Smooth muscle cell (in vitro differentiated cells): ENCODE data around the gene GLS. TPM values are rescaled to one million over a fixed set of nuclear protein-coding genes. Genes with fewer than 3 reads are reported as not detected.

ENCODE experiments used
- DNase-seq: peaks from one replicate; lab custom pipeline; 2025; ENCODE audit not compliant: unreplicated experiment; lab: John Stamatoyannopoulos, UW
- H2AFZ ChIP-seq: fragments of 200-600 bp; sonication (generic); 2 replicates; pipeline ENCODE4 v1.6.0; 2016; ENCODE audit warnings: antibody characterized with exemption, low read depth, mild to moderate bottlenecking
- H3F3A ChIP-seq: fragments of 200-600 bp; sonication (generic); 2 replicates; pipeline ENCODE4 v1.6.0; 2017; ENCODE audit warnings: antibody characterized with exemption, low read depth
- H3K27ac ChIP-seq: fragments of 200-600 bp; sonication (generic); 2 replicates; pipeline ENCODE4 v1.5.1; 2016; ENCODE audit warnings: low read depth, mild to moderate bottlenecking
- H3K27me3 ChIP-seq: fragments of 200-600 bp; sonication (generic); 2 replicates; pipeline ENCODE4 v1.6.1; 2016; ENCODE audit warnings: low read depth, mild to moderate bottlenecking
- H3K36me3 ChIP-seq: fragments of 200-600 bp; sonication (generic); 2 replicates; pipeline ENCODE4 v1.5.1; 2016; ENCODE audit warnings: low read depth
- H3K4me1 ChIP-seq: fragments of 200-600 bp; sonication (generic); 2 replicates; pipeline ENCODE4 v1.5.1; 2016; ENCODE audit warnings: low read depth
- H3K4me2 ChIP-seq: fragments of 200-600 bp; sonication (generic); 2 replicates; pipeline ENCODE4 v1.6.0; 2016; ENCODE audit warnings: mild to moderate bottlenecking
- H3K4me3 ChIP-seq: fragments of 200-600 bp; sonication (generic); 2 replicates; pipeline ENCODE4 v1.5.1; 2016; ENCODE audit warnings: mild to moderate bottlenecking
- H3K79me2 ChIP-seq: fragments of 200-600 bp; sonication (generic); 2 replicates; pipeline ENCODE4 v1.6.0; 2016; ENCODE audit warnings: low read depth, mild to moderate bottlenecking
- H3K9ac ChIP-seq: fragments of 200-600 bp; sonication (generic); 2 replicates; pipeline ENCODE4 v1.6.0; 2016; ENCODE audit warnings: low read depth
- H3K9me3 ChIP-seq: fragments of 200-600 bp; sonication (generic); replicated peaks from 2 replicates; pipeline ENCODE4 v1.5.1; 2016; ENCODE audit warnings: low read depth
- H4K20me1 ChIP-seq: fragments of 200-600 bp; sonication (generic); 2 replicates; pipeline ENCODE4 v1.6.0; 2016; ENCODE audit warnings: low read depth
- WGBS: methylation state at CpG from one replicate; pipeline ENCODE4 v1.1.7; 2016; ENCODE audit warnings: low lambda C conversion rate; 5-methylcytosine and 5-hydroxymethylcytosine counted together
- polyA plus RNA-seq: library from polyadenylated mRNA; unstranded; fragments of >200 nt; fragmentation: Nextera tagmentation; extraction: Ambion mirVana; gene quantifications from 2 replicates; pipeline ENCODE4 v1.2.1, GENCODE V29; 2016
- total RNA-seq: library from RNA; depleted of rRNA; stranded (reverse); fragments of >200 nt; gene quantifications from 2 replicates; pipeline ENCODE4 v1.2.3, GENCODE V29; 2014
- TF ChIP-seq, protein P1 (sequence below): fragments of 200-600 bp; sonication (generic); IDR thresholded peaks from 2 replicates; pipeline ENCODE4 v1.5.1; 2017; ENCODE audit warnings: borderline replicate concordance, mild to moderate bottlenecking, antibody characterized with exemption; ENCODE audit not compliant: insufficient read depth, poor library complexity, severe bottlenecking

GLS gene
- total and polyA plus RNA-seq, 2 experiments from 2014 or later, result 76.2 to 454 TPM

GRCh38 chr2:191013932-191014652 is 133.5 kb downstream of the GLS start, which contains the start of gene STAT1:
Gene STAT1, minus strand, starts transcription at chr2:191014171. Its CDS starts 4,168 bp downstream, at chr2:191010003.
- H3K4me2 ChIP-seq, result peak within 1 kb of the TSS; percentile 93

GRCh38 chr2:191014653-191015020 is 134.0 kb downstream of the GLS start:
- peak overlapping the region; percentile 88 for H3K9ac ChIP-seq
- TF ChIP-seq, protein P1, sequence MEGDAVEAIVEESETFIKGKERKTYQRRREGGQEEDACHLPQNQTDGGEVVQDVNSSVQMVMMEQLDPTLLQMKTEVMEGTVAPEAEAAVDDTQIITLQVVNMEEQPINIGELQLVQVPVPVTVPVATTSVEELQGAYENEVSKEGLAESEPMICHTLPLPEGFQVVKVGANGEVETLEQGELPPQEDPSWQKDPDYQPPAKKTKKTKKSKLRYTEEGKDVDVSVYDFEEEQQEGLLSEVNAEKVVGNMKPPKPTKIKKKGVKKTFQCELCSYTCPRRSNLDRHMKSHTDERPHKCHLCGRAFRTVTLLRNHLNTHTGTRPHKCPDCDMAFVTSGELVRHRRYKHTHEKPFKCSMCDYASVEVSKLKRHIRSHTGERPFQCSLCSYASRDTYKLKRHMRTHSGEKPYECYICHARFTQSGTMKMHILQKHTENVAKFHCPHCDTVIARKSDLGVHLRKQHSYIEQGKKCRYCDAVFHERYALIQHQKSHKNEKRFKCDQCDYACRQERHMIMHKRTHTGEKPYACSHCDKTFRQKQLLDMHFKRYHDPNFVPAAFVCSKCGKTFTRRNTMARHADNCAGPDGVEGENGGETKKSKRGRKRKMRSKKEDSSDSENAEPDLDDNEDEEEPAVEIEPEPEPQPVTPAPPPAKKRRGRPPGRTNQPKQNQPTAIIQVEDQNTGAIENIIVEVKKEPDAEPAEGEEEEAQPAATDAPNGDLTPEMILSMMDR, result no peak
- no peaks in the 10 kb centered on the region for H3K9me3 ChIP-seq
- H3K4me2 ChIP-seq, result peak overlapping the region; percentile 93
- peaks cover 6% of the 10 kb centered on the region for H3K36me3 ChIP-seq
- H3K4me3 ChIP-seq, result peak overlapping the region; percentile 83
- H3K79me2 ChIP-seq, result peaks cover 32% of the 10 kb centered on the region
- whole genome bisulfite sequencing, result 30% methylated on average over 4 of the region's 4 CpGs
- H2AFZ ChIP-seq, result peak overlapping the region; percentile 93
- peaks cover 5% of the 10 kb centered on the region for H3F3A ChIP-seq
- DNase-seq, result no peak
- peak overlapping the region; percentile 96 for H3K27ac ChIP-seq
- peaks cover 18% of the 10 kb centered on the region for H3K4me1 ChIP-seq
- peaks cover 22% of the 10 kb centered on the region for H4K20me1 ChIP-seq
- H3K27me3 ChIP-seq, result no peaks in the 10 kb centered on the region

More at GRCh38 chr2:191013932-191014652, 133.5 kb downstream of the GLS start, which contains the start of gene STAT1:
- H3K27me3 ChIP-seq, result no peaks in the 10 kb centered on the region
- peak within 1 kb of the TSS; percentile 96 for H3K27ac ChIP-seq
- WGBS, result 1% methylated on average over 68 of the region's 68 CpGs
- H3K79me2 ChIP-seq, result peaks cover 32% of the 10 kb centered on the region
- H2AFZ ChIP-seq, result peak within 1 kb of the TSS; percentile 93
- H3K4me3 ChIP-seq, result peak within 1 kb of the TSS; percentile 83
- DNase-seq, result peak; percentile 83
- H4K20me1 ChIP-seq, result peaks cover 22% of the 10 kb centered on the region
- H3K4me1 ChIP-seq, result peaks cover 18% of the 10 kb centered on the region
- H3K9ac ChIP-seq, result peak within 1 kb of the TSS; percentile 88
- no peaks in the 10 kb centered on the region for H3K9me3 ChIP-seq
- peaks cover 5% of the 10 kb centered on the region for H3F3A ChIP-seq
- TF ChIP-seq, protein P1, result no peak
- H3K36me3 ChIP-seq, result peaks cover 11% of the 10 kb centered on the region

Other genes with a start within 250 kb of the GLS start
- gene NAB1, start 231.7 kb upstream of the GLS start, total RNA-seq, result 31.4 and 42.5 TPM in 2 replicates
- 4.4 and 4.5 TPM in 2 replicates for gene NAB1, start 231.7 kb upstream of the GLS start, polyA plus RNA-seq
- gene STAT1, start 133.3 kb downstream of the GLS start, total RNA-seq, result 66.5 and 74.6 TPM in 2 replicates
- gene STAT1, start 133.3 kb downstream of the GLS start, polyA plus RNA-seq, result 30.5 and 33.7 TPM in 2 replicates